Skeletal muscle tissue (tissue), 4 donors: Measurements from ENCODE around the gene PTTG2. TPM values are rescaled to one million over a fixed set of nuclear protein-coding genes. Genes with fewer than 3 reads are reported as not detected.

Experiments
- H3K27ac ChIP-seq: one replicate; pipeline ENCODE4 v1.7.0; 2013; ENCODE audit warnings: mild to moderate bottlenecking, low read depth, low read length, inconsistent platforms
- H3K27me3 ChIP-seq, 3 donors: one replicate each; pipeline ENCODE4 v1.7.0; 2013; ENCODE audit warnings: low read length in 3 of 3; ENCODE audit not compliant: control insufficient read depth in 3 of 3, insufficient read depth in 3 of 3
- H3K36me3 ChIP-seq, 3 donors: one replicate each; pipeline ENCODE4 v1.7.0; 2013; ENCODE audit warnings: low read length in 3 of 3; ENCODE audit not compliant: control insufficient read depth in 3 of 3, insufficient read depth in 3 of 3
- H3K4me1 ChIP-seq, 3 donors: one replicate each; pipeline ENCODE4 v1.7.0; 2013; ENCODE audit warnings: low read length in 3 of 3, mild to moderate bottlenecking in 3 of 3; ENCODE audit not compliant: control insufficient read depth in 3 of 3, insufficient read depth in 3 of 3
- H3K4me3 ChIP-seq, 3 donors: one replicate each; pipeline ENCODE4 v1.7.0; 2013; ENCODE audit warnings: low read length in 3 of 3
- H3K9ac ChIP-seq, 3 donors: one replicate each; pipeline ENCODE4 v1.7.0; 2013; ENCODE audit warnings: low read length in 3 of 3, mild to moderate bottlenecking in 3 of 3, moderate library complexity in 2 of 3, low read depth in 1 of 3
- H3K9me3 ChIP-seq, 3 donors: one replicate each; pipeline ENCODE4 v1.7.0; 2013; ENCODE audit warnings: low read length in 3 of 3; ENCODE audit not compliant: control insufficient read depth in 3 of 3
- total RNA-seq: library from RNA; depleted of rRNA; stranded (reverse); fragments of >200 nt; gene quantifications from one replicate; pipeline ENCODE4 v1.2.3, GENCODE V29; 2014
- donor health status: Osteomylitis.

The PTTG2 gene
- total RNA-seq, 1 donor from 2014 or later: 0.52 TPM

DNA sequence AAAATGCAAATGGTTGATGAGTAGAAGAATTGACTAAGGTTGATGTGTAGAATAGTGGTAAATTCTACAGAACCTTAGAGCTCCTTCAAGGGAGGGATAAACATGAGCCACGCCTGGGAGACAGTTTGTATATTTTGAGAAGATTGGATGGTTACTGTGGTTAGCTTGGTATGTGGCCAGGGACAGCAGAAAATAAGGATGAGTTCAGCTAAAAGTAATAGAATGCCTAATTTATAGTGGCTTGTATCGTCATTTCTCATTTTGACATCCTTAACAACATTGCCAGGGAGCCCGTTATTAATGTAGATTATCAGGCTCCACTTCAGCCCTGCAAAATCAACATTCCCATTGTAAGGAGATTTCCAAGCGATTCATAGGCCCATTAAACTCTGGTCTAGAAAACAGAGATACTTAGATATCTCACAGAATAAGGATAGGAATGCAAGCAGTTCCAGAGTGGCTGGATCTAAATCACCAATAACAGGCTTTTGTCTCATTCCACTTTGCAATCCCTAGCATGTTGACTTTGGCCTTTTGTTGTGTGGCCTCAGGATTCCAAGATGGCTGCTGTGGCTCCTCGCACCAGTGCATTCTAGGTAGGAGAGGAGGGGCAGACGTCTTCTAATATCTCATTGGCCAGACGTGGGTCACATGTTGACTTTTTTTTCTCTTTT is 6.4 kb upstream of the PTTG2 start:
- no peak overlapping the region for H3K27ac ChIP-seq
- no peaks in the 10 kb centered on the region for H3K9me3 ChIP-seq
- no peak overlapping the region for H3K9ac ChIP-seq
- no peak overlapping the region for H3K4me3 ChIP-seq
- no peaks in the 10 kb centered on the region for H3K4me1 ChIP-seq
- no peaks in the 10 kb centered on the region for H3K36me3 ChIP-seq
- no peaks in the 10 kb centered on the region for H3K27me3 ChIP-seq

DNA sequence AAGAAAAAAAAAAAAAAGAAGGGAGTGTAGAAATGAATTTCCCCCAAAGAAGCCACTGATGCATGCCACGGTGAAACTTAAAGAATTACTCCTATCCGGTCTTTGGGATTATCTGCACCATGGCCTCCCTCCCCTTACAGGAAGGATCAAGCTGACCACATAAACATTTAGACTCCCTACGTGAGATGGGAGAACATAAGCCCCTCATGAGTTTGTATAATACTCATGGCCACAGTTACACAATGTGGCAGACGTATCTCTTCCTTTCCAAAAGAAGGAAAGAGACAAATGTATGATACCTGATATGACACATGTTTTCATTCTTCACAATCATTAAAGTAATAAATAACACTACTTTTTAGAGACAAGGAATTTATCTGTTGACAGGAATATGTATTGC is 3.3 kb upstream of the PTTG2 start:
- Histone ChIP-seq H3K27ac (no peak overlapping the region), H3K9me3 (no peaks in the 10 kb centered on the region), H3K4me1 (no peaks in the 10 kb centered on the region), H3K4me3 (no peak overlapping the region), H3K9ac (no peak overlapping the region), H3K27me3 (no peaks in the 10 kb centered on the region), H3K36me3 (no peaks in the 10 kb centered on the region)

GRCh38 chr4:37958932-37959331 is 1.3 kb upstream of the PTTG2 start:
- H3K4me3 ChIP-seq: no peak overlapping the region
- H3K9ac ChIP-seq: no peak overlapping the region
- H3K9me3 ChIP-seq: no peaks in the 10 kb centered on the region
- no peak overlapping the region for H3K27ac ChIP-seq
- H3K27me3 ChIP-seq: no peaks in the 10 kb centered on the region
- H3K4me1 ChIP-seq: no peaks in the 10 kb centered on the region
- H3K36me3 ChIP-seq: no peaks in the 10 kb centered on the region

DNA sequence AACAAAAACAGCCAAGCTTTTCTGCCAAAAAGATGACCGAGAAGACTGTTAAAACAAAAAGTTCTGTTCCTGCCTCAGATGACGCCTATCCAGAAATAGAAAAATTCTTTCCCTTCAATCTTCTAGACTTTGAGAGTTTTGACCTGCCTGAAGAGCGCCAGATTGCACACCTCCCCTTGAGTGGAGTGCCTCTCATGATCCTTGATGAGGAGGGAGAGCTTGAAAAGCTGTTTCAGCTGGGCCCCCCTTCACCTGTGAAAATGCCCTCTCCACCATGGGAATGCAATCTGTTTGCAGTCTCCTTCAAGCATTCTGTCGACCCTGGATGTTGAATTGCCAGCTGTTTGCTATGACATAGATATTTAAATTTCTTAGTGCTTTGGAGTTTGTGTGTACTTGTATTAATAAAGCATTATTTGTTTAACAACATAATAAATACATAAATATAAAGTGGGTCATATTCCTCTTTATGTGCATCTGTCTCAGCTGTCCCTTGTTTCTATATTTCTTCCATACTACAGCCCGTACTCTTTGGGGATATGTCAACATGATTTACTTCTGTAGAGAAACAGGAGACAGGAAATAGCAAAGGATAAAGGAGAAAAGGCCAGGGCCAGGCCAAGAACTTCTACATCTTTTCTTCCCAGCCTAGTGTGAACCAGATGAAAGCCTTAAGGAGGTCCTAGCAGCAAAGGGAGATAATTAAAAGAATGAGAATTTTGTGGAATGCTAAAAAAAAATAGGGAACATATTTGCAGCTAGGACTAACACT is 667 bp downstream of the PTTG2 start:
- H3K9me3 ChIP-seq: no peaks in the 10 kb centered on the region

GRCh38 chr4:37964734-37965457 is 4.7 kb downstream of the PTTG2 start:
- H3K9ac ChIP-seq: no peak overlapping the region
- H3K36me3 ChIP-seq: no peaks in the 10 kb centered on the region
- H3K4me3 ChIP-seq: no peak overlapping the region
- no peaks in the 10 kb centered on the region for H3K9me3 ChIP-seq
- H3K27me3 ChIP-seq: no peaks in the 10 kb centered on the region
- H3K4me1 ChIP-seq: peaks cover 3 to 10% (median 10%) of the 10 kb centered on the region in 3 donors
- H3K27ac ChIP-seq: no peak overlapping the region

More for the DNA sequence above, 667 bp downstream of the PTTG2 start:
- Histone ChIP-seq H3K27ac (no peak overlapping the region), H3K4me1 (no peaks in the 10 kb centered on the region), H3K36me3 (no peaks in the 10 kb centered on the region), H3K27me3 (no peaks in the 10 kb centered on the region), H3K4me3 (no peak overlapping the region), H3K9ac (no peak overlapping the region)

DNA sequence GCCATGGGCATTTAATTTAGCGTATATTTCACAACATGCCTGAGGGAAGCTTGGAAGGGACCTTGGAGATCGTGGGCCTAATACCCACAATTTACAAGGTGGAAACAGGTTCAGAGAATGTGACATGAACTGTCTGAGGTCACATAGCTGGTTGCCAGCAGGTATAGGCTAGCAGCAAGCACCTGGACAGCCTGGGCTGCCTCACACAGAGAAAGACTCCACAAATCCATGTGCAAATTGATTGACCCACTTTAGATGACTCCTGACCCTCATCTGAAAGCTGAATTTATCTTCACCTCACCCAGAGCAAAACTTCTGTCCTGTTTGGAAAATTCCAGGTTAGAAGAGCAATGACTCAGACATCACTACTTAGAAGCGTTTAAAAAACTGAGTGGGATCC is 5.8 kb downstream of the PTTG2 start:
- H3K9ac ChIP-seq: no peak overlapping the region
- H3K27ac ChIP-seq: no peak overlapping the region
- H3K9me3 ChIP-seq: no peaks in the 10 kb centered on the region
- H3K4me1 ChIP-seq: peaks cover 7 to 21% (median 21%) of the 10 kb centered on the region in 3 donors
- no peaks in the 10 kb centered on the region for H3K36me3 ChIP-seq
- no peak overlapping the region for H3K4me3 ChIP-seq
- no peaks in the 10 kb centered on the region for H3K27me3 ChIP-seq

DNA sequence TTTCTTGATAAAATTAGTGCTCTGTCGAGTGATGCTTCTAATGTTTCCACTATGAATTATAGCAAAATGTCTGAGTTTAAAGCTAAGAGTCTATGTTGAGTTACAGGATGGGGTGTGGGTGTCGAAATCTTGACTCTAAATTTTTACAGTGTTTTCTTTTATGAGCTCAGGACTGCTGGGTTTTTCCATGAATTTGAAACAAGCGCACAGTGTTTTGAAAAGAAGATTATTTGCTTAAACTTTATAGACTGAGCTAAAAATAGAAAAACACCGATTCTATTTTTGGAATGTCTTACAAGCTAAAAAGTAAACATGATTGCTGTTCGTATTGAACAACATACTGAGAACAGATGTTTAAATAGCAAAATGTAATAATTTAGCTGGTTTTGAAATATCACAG is 7.5 kb downstream of the PTTG2 start:
- Histone ChIP-seq H3K27me3 (no peaks in the 10 kb centered on the region), H3K4me3 (no peak overlapping the region), H3K27ac (no peak overlapping the region), H3K9ac (peak overlapping the region in 1 of 3 donors; percentile 25), H3K36me3 (no peaks in the 10 kb centered on the region), H3K9me3 (no peaks in the 10 kb centered on the region), H3K4me1 (peaks cover 7 to 23% (median 21%) of the 10 kb centered on the region in 3 donors)

GRCh38 chr4:37968747-37969146 is 8.5 kb downstream of the PTTG2 start:
- Histone ChIP-seq H3K4me1 (peaks cover 7 to 23% (median 21%) of the 10 kb centered on the region in 3 donors), H3K36me3 (no peaks in the 10 kb centered on the region), H3K4me3 (peak overlapping the region in 1 of 3 donors; percentile 3), H3K27ac (no peak overlapping the region), H3K9ac (no peak overlapping the region), H3K9me3 (no peaks in the 10 kb centered on the region), H3K27me3 (no peaks in the 10 kb centered on the region)

DNA sequence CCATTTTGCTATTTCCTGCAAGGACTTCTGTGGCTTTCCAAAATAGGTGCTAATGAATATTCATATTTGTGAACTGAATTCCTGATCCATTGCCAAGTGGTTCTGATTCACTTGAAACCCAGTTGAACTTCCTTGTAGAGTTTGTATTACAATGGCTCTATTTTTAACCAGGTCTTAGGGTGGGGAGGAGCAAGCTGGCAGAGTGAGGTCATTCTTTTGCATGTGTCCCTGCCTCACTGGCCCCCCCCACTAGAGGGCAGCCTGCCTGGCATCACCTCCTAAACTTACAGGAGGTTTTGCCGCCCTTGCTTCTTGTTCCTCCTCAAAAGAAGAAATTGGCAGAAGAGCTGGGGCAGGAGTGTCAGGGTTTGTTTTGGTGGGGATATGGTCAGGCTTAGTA is 10.5 kb downstream of the PTTG2 start:
- H3K27me3 ChIP-seq: no peaks in the 10 kb centered on the region
- H3K9ac ChIP-seq: no peak overlapping the region
- H3K27ac ChIP-seq: peak overlapping the region; percentile 40
- peaks cover 7 to 23% (median 21%) of the 10 kb centered on the region in 3 donors for H3K4me1 ChIP-seq
- no peaks in the 10 kb centered on the region for H3K36me3 ChIP-seq
- H3K4me3 ChIP-seq: no peak overlapping the region
- H3K9me3 ChIP-seq: no peaks in the 10 kb centered on the region

DNA sequence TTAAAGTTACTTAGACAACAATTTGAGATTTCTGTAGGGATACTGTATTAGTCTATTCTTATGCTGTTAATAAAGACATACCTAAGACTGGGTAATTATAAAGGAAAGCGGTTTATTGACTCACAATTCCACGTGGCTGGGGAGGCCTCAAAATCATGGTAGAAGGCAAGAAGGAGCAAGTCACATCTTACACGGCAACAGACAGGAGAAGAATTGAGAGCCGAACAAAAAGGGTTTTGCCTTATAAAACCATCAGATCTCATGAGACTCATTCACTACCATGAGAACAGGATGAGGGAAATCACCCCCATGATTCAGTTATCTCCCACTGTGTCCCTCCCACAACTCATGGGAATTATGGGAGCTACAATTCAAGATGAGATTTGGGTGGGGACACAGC is 11.0 kb downstream of the PTTG2 start:
- Histone ChIP-seq H3K9ac (no peak overlapping the region), H3K27me3 (no peaks in the 10 kb centered on the region), H3K36me3 (no peaks in the 10 kb centered on the region), H3K4me3 (no peak overlapping the region), H3K9me3 (no peaks in the 10 kb centered on the region), H3K4me1 (peaks cover 7 to 23% (median 21%) of the 10 kb centered on the region in 3 donors), H3K27ac (peak overlapping the region; percentile 40)
